NCI-H1930 (cell line): ENCODE results near the gene SEMA6A.
"Not testable (repeated sequence)": the region's sequence is repeated elsewhere in the genome, so short reads cannot be mapped to it uniquely, and the experiment has no call there.

Source experiments
- DNase-seq, 2 experiments: peaks; one replicate each; lab custom pipeline; 2025; lab: John Stamatoyannopoulos, UW

The SEMA6A gene

DNA sequence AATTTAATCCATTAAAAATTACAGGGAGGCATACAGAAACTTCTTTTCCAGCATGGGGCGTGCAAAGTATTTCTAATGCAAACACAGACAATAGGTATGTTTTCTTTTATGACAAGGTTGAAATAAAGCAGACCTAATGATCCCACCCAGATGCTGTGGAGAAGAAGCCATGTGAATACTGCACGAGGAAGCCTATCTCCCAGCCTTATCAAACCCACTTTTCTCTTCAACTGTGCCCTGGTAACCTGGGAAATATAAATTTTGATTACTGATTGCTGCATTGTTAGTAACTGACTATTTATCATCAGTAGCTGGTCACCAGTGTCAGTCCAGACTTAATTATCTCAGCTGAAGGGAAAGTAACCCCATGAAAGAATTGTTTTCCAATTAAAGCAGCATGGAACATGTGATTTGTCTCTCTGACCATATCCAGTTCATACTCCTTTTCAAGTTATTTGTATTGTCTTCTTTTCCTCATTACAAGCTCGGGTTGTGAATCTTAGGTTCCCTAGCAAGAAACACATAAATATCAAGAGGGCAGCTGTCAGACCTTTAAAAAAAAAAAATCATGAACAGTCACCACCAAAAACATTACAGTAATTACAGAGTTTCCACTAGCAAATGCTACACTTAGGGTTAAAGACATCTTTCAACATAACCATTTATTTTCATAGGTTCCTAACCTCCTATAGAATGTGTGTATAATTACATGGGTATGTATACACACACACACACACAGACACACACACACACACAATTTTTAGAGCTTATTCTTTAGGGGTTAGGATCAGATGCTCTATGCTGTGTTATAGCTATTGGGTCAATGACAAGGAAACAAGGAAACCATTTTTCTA is 50.3 kb downstream of the SEMA6A start:
- peak in 1 of 2 experiments; percentile 1 for DNase-seq

GRCh38 chr5:116523182-116523581 is 51.4 kb downstream of the SEMA6A start:
- DNase-seq: not testable (repeated sequence)

DNA sequence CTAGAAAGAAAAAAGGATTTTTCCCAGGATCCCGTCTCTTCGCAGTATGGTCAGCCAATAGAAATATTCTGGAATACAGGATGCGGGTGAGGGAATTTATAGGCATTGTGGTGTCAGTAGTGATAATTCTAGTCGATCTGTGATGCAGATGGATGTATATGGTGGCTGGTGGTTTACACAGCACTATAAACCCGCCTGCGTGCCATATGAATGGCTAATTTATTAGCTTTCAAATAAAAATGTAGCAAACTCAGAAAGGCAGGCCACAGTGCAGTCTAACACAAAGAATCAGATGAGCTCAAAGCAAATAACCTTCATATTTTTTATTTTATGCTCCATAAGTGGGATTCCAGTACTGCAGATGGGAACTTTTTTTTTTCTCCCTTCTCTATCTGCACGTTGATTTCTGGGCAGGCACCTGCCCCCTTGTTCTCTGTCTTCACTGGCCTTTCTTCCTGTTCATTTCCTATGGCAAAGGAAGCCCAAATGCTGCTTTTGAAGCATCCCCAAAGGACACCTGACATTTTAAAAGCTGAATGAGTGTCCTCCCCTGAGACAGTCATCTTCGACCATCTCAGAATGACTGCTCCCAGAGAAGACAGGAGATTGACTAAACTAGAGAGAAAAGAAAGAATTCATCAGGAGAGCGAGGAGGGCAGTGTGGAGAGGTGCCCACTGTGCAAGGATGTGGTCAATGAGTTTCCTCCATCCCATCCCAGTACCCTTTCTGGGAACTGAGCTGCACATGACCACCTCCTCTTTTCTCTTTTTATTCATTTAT is 52.1 kb downstream of the SEMA6A start:
- no peak for DNase-seq

DNA sequence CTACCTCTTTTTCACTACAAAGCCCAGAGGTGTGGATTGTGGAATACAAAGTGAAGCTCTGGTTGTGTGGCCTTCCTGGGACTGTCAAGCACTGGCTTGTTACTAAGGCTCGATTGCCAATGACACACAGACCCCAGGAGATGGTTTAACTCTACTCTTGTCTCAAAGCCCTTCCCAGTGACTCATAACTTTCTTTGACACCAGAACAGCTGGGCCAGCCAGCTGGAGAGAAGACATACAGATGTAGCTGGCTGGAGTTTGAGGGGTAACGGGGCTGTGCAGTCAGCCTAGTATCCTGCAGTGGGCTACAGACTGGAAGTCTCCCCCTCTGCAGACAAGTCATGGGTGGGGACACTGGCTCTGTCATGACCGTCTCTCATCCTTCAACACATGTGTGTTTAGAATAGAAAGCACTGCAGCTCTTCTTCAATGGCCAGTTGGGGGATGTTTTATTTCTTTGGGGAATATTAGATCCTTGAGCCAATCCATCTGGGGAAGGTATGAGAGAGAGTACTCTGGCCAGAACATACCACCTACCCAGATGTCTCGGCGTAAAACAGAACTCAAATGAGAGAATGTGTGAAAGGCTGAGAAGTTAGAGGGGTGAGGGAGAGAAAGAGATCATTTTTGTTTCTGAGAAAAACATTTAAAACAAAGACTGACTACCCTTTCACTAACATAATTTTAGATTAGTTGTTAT is 53.3 kb downstream of the SEMA6A start:
- DNase-seq: no peak

- DNase-seq: no peak
Observed at GRCh38 chr5:116520771-116521170, 53.9 kb downstream of the SEMA6A start.

GRCh38 chr5:116518423-116518822 is 56.2 kb downstream of the SEMA6A start:
- DNase-seq: no peak

- no peak for DNase-seq
Observed at GRCh38 chr5:116517488-116517887, 57.1 kb downstream of the SEMA6A start.

- DNase-seq: no peak
Observed at GRCh38 chr5:116516021-116516420, 58.6 kb downstream of the SEMA6A start.

- DNase-seq: no peak
Observed at GRCh38 chr5:116514421-116514970, 60.1 kb downstream of the SEMA6A start.

- no peak for DNase-seq
Observed at GRCh38 chr5:116510517-116510916, 64.1 kb downstream of the SEMA6A start.

DNA sequence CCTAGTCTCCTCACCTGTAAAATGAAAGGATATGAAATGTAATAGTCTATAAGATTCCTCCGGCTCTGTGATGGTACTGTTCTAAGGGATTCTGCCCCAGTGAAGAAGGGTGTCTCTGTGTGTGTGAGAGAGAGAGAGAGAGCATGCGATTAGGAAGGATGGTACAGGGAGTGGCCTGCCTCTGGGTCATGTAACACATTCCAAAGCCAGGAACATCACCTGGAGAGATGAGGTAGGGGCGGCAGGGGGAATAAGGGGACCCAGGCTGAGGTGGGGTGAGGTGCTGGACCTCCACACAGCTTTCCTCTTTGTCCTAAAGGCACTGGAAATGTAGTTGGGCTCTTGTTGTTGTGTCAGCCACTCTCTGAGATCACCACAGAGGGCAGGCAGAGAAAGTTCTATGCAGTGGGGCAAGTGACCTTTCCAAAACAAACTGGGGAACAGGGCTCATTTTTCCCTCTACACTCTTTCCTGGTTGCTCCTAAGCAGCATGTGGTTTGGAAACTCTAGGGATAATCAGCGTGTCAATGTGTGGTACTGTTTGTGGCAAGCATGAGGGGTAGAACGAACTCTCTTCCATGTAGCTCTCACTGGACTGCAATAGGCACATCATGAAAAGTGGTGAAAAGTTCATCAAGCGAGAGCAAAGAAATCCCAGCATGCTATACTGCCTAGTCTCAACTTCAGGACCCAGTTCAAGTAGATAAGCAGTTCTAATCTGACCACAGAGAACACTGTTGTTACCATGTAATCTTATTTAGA is 65.0 kb downstream of the SEMA6A start:
- DNase-seq: no peak

- no peak for DNase-seq
Observed at GRCh38 chr5:116508835-116509234, 65.8 kb downstream of the SEMA6A start.

- no peak for DNase-seq
Observed at GRCh38 chr5:116507941-116508655, 66.5 kb downstream of the SEMA6A start.

GRCh38 chr5:116507051-116507537 is 67.5 kb downstream of the SEMA6A start:
- DNase-seq: no peak

- no peak for DNase-seq
Observed at GRCh38 chr5:116506488-116506887, 68.1 kb downstream of the SEMA6A start.

GRCh38 chr5:116504593-116505166 is 69.9 kb downstream of the SEMA6A start:
- DNase-seq: no peak

- no peak for DNase-seq
Observed at GRCh38 chr5:116502616-116503015, 72.0 kb downstream of the SEMA6A start.

DNA sequence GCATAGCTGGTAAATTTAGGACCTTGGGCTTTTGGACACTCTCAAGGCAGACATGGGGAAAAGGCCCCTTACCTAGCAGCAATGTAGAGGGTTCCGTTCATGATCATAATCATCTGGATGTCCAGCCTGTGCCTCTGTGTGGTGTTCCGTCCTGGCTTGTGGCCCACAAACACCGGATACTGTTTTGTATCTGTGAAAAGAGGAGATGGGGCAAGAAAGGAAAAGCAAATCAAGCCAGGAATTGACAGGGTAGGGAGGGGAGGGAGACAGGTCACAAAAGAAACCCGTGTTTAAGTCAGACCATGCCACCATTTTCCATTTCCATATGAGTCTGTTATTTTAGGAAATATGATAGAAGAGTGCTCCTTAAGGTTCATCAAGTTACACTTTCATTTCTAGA is 72.5 kb downstream of the SEMA6A start:
- no peak for DNase-seq

GRCh38 chr5:116498503-116499048 is 76.0 kb downstream of the SEMA6A start:
- DNase-seq: no peak

- DNase-seq: no peak
Observed at GRCh38 chr5:116497631-116498030, 77.0 kb downstream of the SEMA6A start.
